Breast epithelium (tissue), 3 donors: ENCODE measurements around the gene SLC25A1.

ENCODE experiments used
- POLR2AphosphoS5 ChIP-seq, 3 donors: sonication (generic); formaldehyde crosslinking; IDR thresholded peaks; one replicate each; pipeline ENCODE4 v1.6.1; 2017; ENCODE audit warnings: antibody characterized with exemption in 3 of 3
- TF ChIP-seq, protein P1 (sequence below), 3 donors: fragments of 450-650 bp; IDR thresholded peaks; one replicate each; pipeline ENCODE4 v1.5.1; 2016 to 2017; ENCODE audit warnings: antibody characterized with exemption in 3 of 3, mild to moderate bottlenecking in 3 of 3, moderate library complexity in 3 of 3

DNA sequence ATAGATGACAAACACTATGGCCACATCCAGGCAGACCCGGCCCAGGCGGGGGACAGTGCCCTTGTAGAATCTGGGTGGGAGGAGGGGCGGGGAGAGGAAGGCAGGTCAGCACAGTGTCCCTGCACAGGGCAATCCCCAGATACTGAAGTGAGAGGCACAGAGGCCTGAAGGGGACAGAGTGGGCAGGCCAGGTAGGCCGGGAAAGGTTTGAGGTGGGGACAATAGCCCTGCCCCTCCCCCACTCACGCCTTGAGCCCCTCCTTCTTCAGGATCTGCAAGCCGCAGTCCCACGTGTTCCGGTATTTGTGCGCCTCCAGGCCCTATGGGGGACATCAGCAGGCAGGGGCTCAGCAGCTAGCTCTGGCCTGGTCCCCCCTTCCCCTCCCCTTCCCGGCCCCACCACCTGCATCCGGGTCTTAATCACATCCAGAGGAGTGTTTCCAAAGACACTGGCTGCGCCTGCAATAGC, 2.3 kb downstream of the SLC25A1 start:
- TF ChIP-seq, protein P1, sequence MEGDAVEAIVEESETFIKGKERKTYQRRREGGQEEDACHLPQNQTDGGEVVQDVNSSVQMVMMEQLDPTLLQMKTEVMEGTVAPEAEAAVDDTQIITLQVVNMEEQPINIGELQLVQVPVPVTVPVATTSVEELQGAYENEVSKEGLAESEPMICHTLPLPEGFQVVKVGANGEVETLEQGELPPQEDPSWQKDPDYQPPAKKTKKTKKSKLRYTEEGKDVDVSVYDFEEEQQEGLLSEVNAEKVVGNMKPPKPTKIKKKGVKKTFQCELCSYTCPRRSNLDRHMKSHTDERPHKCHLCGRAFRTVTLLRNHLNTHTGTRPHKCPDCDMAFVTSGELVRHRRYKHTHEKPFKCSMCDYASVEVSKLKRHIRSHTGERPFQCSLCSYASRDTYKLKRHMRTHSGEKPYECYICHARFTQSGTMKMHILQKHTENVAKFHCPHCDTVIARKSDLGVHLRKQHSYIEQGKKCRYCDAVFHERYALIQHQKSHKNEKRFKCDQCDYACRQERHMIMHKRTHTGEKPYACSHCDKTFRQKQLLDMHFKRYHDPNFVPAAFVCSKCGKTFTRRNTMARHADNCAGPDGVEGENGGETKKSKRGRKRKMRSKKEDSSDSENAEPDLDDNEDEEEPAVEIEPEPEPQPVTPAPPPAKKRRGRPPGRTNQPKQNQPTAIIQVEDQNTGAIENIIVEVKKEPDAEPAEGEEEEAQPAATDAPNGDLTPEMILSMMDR (IDR thresholded peaks at IDR 0.05) = no peak
- TF ChIP-seq POLR2AphosphoS5 (IDR thresholded peaks at IDR 0.05) = no peak
